Measurements from ENCODE around the gene NKD1.

DNA sequence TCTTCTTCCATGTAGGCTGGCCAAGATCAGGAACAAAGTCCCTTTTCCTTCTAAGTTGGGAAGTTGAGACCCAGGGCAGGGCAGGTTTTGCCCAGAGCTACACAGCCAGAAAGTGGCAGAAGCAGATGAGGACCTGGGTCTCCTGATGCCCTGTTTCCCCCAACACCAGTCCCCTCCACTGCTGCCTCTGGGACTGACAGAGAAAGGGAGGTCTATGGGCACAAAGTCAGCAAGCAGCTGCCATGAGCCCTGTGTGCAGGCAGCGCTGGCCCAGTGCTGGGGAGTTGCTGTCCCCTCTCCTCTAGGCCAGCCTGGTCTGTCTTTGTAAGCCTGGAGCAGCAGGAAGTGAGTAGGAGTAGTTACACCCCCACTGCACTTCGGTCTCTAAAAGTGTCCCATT lies 46.9 kb upstream of the NKD1 start:
- TF ChIP-seq EZH2 (optimal IDR thresholded peaks at IDR 0.05; ENCODE audit: low read depth, low read length) (no peak), CTCF (IDR thresholded peaks at IDR 0.05; ENCODE audit: low read length) (no peak), EZH2phosphoT487 (IDR thresholded peaks at IDR 0.05; ENCODE audit: low read length) (no peak)

All from MM.1S (cell line).